ENCODE data around the gene AHCTF1. TPM values are rescaled to one million over a fixed set of nuclear protein-coding genes. Genes with fewer than 3 reads are reported as not detected.
"Not testable (repeated sequence)": the region's sequence is repeated elsewhere in the genome, so short reads cannot be mapped to it uniquely, and the experiment has no call there.

AHCTF1 gene
- polyA plus RNA-seq, 1 donor, result 21.4 TPM

DNA sequence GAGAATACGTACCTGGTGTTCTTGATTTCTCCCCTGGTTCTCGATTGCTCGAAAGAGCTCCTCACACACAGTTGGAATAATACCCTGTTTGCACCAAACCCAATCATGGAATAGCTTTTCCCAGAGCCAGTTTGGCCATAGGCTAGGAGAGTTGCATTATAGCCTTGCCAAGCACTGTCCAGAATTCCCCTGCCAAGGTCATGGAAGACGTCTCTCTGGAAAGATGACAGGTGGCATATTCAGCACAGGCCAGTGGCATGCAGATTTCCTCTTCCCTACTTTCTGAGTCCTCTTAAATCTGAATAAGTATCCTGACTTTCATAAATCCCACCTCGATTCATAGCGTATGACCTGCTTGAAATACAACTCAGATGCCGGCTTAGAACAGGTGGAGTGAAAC is 111.1 kb downstream of the AHCTF1 start:
- Histone ChIP-seq H3K9me3 (ENCODE audit: control insufficient read depth, low read depth, low read length) (no peaks in the 10 kb centered on the region), H3K36me3 (ENCODE audit: control insufficient read depth, insufficient read depth, low read length) (no peaks in the 10 kb centered on the region), H3K27ac (ENCODE audit: low read length) (no peak overlapping the region), H3K27me3 (ENCODE audit: control insufficient read depth, insufficient read depth, low read length) (peaks cover 3% of the 10 kb centered on the region), H3K4me1 (ENCODE audit: control insufficient read depth, insufficient read depth, low read length) (no peaks in the 10 kb centered on the region), H3K4me3 (ENCODE audit: low read length) (no peak overlapping the region)
- WGBS (ENCODE audit: insufficient coverage, low lambda C conversion rate), result no CpG with 5 or more reads among the region's 7 CpGs
- no peak for DNase-seq

- 67% methylated on average over 1 of the region's 9 CpGs for WGBS (ENCODE audit: insufficient coverage, low lambda C conversion rate)
- H3K4me3 ChIP-seq (ENCODE audit: low read length); H3K36me3 ChIP-seq (ENCODE audit: control insufficient read depth, insufficient read depth, low read length); H3K4me1 ChIP-seq (ENCODE audit: control insufficient read depth, insufficient read depth, low read length); H3K27ac ChIP-seq (ENCODE audit: low read length); H3K27me3 ChIP-seq (ENCODE audit: control insufficient read depth, insufficient read depth, low read length); H3K9me3 ChIP-seq (ENCODE audit: control insufficient read depth, low read depth, low read length): not testable (repeated sequence)
- DNase-seq, result peak in 1 of 2 donors; percentile 67
Observed at GRCh38 chr1:246817778-246818177, 114.0 kb downstream of the AHCTF1 start.

DNA sequence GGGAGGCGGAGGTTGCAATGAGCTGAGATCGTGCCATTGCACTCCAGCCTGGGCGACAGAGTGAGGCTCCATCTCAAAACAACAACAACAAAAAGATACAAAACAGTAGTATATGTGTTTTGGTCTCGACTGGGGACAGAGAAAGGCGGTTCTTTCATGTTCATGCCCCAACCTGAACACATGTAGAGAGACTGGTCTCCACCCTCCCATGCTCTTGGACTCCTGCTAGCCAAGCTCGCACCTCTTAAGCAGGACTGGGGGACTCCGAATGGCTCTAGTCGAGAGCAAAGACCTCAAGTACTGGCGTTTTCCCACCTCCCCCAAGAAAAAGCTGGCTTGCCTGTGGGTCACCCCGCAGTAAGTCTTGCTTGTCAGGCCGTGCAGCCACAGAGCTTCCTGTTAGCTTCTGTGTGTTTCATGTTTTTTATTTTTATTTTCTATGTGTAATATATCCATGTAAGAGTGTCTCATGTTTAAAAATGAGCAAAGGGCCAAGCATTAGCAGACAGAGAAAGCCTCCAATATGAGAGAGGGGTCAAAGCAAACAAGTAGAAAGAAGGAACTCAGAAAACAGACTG is 116.0 kb downstream of the AHCTF1 start:
- no peak for DNase-seq
- H3K27ac ChIP-seq (ENCODE audit: low read length), result no peak overlapping the region
- no peaks in the 10 kb centered on the region for H3K36me3 ChIP-seq (ENCODE audit: control insufficient read depth, insufficient read depth, low read length)
- H3K27me3 ChIP-seq (ENCODE audit: control insufficient read depth, insufficient read depth, low read length), result peaks cover 3% of the 10 kb centered on the region
- no peaks in the 10 kb centered on the region for H3K4me1 ChIP-seq (ENCODE audit: control insufficient read depth, insufficient read depth, low read length)
- no CpG with 5 or more reads among the region's 11 CpGs for WGBS (ENCODE audit: insufficient coverage, low lambda C conversion rate)
- H3K4me3 ChIP-seq (ENCODE audit: low read length), result no peak overlapping the region
- no peaks in the 10 kb centered on the region for H3K9me3 ChIP-seq (ENCODE audit: control insufficient read depth, low read depth, low read length)

- no peak for DNase-seq
- H3K36me3 ChIP-seq (ENCODE audit: control insufficient read depth, insufficient read depth, low read length), result no peaks in the 10 kb centered on the region
- WGBS (ENCODE audit: insufficient coverage, low lambda C conversion rate), result 95% methylated on average over 7 of the region's 13 CpGs
- H3K9me3 ChIP-seq (ENCODE audit: control insufficient read depth, low read depth, low read length), result no peaks in the 10 kb centered on the region
- H3K27ac ChIP-seq (ENCODE audit: low read length), result no peak overlapping the region
- no peaks in the 10 kb centered on the region for H3K27me3 ChIP-seq (ENCODE audit: control insufficient read depth, insufficient read depth, low read length)
- H3K4me3 ChIP-seq (ENCODE audit: low read length), result no peak overlapping the region
- H3K4me1 ChIP-seq (ENCODE audit: control insufficient read depth, insufficient read depth, low read length), result no peaks in the 10 kb centered on the region
Observed at GRCh38 chr1:246814890-246815289, 116.9 kb downstream of the AHCTF1 start.

- WGBS (ENCODE audit: insufficient coverage, low lambda C conversion rate), result no CpG with 5 or more reads among the region's 4 CpGs
- DNase-seq; H3K27ac ChIP-seq (ENCODE audit: low read length); H3K4me1 ChIP-seq (ENCODE audit: control insufficient read depth, insufficient read depth, low read length); H3K27me3 ChIP-seq (ENCODE audit: control insufficient read depth, insufficient read depth, low read length); H3K36me3 ChIP-seq (ENCODE audit: control insufficient read depth, insufficient read depth, low read length); H3K9me3 ChIP-seq (ENCODE audit: control insufficient read depth, low read depth, low read length); H3K4me3 ChIP-seq (ENCODE audit: low read length): not testable (repeated sequence)
Observed at GRCh38 chr1:246813325-246813724, 118.4 kb downstream of the AHCTF1 start.

GRCh38 chr1:246811985-246812384 is 119.8 kb downstream of the AHCTF1 start:
- no peaks in the 10 kb centered on the region for H3K36me3 ChIP-seq (ENCODE audit: control insufficient read depth, insufficient read depth, low read length)
- H3K4me3 ChIP-seq (ENCODE audit: low read length), result no peak overlapping the region
- no peak for DNase-seq
- WGBS (ENCODE audit: insufficient coverage, low lambda C conversion rate), result no CpG with 5 or more reads among the region's 3 CpGs
- H3K27ac ChIP-seq (ENCODE audit: low read length), result no peak overlapping the region
- H3K9me3 ChIP-seq (ENCODE audit: control insufficient read depth, low read depth, low read length), result no peaks in the 10 kb centered on the region
- no peaks in the 10 kb centered on the region for H3K27me3 ChIP-seq (ENCODE audit: control insufficient read depth, insufficient read depth, low read length)
- no peaks in the 10 kb centered on the region for H3K4me1 ChIP-seq (ENCODE audit: control insufficient read depth, insufficient read depth, low read length)

- no CpG with 5 or more reads among the region's 6 CpGs for WGBS (ENCODE audit: insufficient coverage, low lambda C conversion rate)
- Histone ChIP-seq H3K4me1 (ENCODE audit: control insufficient read depth, insufficient read depth, low read length) (no peaks in the 10 kb centered on the region), H3K4me3 (ENCODE audit: low read length) (no peak overlapping the region), H3K27ac (ENCODE audit: low read length) (no peak overlapping the region), H3K36me3 (ENCODE audit: control insufficient read depth, insufficient read depth, low read length) (no peaks in the 10 kb centered on the region), H3K9me3 (ENCODE audit: control insufficient read depth, low read depth, low read length) (no peaks in the 10 kb centered on the region), H3K27me3 (ENCODE audit: control insufficient read depth, insufficient read depth, low read length) (no peaks in the 10 kb centered on the region)
- DNase-seq, result no peak
Observed at GRCh38 chr1:246809473-246809872, 122.3 kb downstream of the AHCTF1 start.

DNA sequence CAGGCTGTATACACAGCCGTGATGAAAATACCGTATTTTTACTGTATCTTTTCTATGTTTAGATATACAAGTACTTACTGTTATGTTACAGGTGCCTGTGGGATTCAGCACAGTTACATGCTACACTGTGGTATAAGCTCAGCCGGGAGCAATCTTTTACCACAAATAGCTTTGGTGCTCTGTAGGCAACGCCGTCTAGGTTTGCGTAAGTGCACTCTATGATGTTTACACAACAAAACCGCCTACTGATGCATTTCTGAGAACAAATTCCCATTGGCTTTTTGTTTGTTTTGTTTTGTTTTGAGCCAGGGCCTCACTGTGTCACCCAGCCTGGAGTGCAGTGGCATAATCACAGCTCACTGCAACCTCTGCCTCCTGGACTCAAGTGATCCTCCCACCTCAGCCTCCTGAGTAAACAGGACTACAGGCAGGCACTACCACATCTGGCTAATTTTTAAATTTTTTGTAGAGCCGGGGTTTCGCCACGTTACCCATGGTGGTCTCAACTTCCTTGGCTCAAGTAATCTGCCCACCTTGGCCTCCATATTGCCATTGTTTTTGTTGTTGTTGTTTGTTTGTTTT is 126.5 kb downstream of the AHCTF1 start:
- Histone ChIP-seq H3K27me3 (ENCODE audit: control insufficient read depth, insufficient read depth, low read length) (no peaks in the 10 kb centered on the region), H3K27ac (ENCODE audit: low read length) (no peak overlapping the region), H3K4me3 (ENCODE audit: low read length) (no peak overlapping the region), H3K9me3 (ENCODE audit: control insufficient read depth, low read depth, low read length) (no peaks in the 10 kb centered on the region), H3K36me3 (ENCODE audit: control insufficient read depth, insufficient read depth, low read length) (no peaks in the 10 kb centered on the region), H3K4me1 (ENCODE audit: control insufficient read depth, insufficient read depth, low read length) (peaks cover 14% of the 10 kb centered on the region)
- no peak for DNase-seq
- WGBS (ENCODE audit: insufficient coverage, low lambda C conversion rate), result 100% methylated on average over 3 of the region's 10 CpGs

DNA sequence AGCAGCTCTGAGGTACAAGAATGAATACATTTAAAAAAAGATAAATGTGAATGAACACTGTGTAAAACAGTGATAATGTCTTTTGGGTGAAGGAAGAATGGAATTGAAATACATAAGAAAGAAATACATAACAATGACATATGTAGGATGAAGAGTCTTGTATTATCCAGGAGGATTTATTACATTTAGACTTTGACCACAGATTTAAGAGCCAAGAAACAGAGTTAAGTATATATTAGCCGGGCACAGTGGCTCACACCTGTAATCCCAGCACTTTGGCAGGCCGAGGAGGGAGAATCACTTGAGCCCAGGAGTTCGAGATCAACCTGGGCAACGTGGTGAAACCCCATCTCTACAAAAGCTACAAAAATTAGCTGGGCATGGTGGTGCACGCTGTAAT is 127.9 kb downstream of the AHCTF1 start:
- DNase-seq, result peak in 1 of 2 donors; percentile 54
- H3K4me3 ChIP-seq (ENCODE audit: low read length), result no peak overlapping the region
- no CpG with 5 or more reads among the region's 5 CpGs for WGBS (ENCODE audit: insufficient coverage, low lambda C conversion rate)
- no peaks in the 10 kb centered on the region for H3K9me3 ChIP-seq (ENCODE audit: control insufficient read depth, low read depth, low read length)
- H3K27ac ChIP-seq (ENCODE audit: low read length), result no peak overlapping the region
- peaks cover 14% of the 10 kb centered on the region for H3K4me1 ChIP-seq (ENCODE audit: control insufficient read depth, insufficient read depth, low read length)
- no peaks in the 10 kb centered on the region for H3K36me3 ChIP-seq (ENCODE audit: control insufficient read depth, insufficient read depth, low read length)
- H3K27me3 ChIP-seq (ENCODE audit: control insufficient read depth, insufficient read depth, low read length), result no peaks in the 10 kb centered on the region

GRCh38 chr1:246803373-246803772 is 128.4 kb downstream of the AHCTF1 start:
- no peak overlapping the region for H3K27ac ChIP-seq (ENCODE audit: low read length)
- no peaks in the 10 kb centered on the region for H3K36me3 ChIP-seq (ENCODE audit: control insufficient read depth, insufficient read depth, low read length)
- H3K9me3 ChIP-seq (ENCODE audit: control insufficient read depth, low read depth, low read length), result no peaks in the 10 kb centered on the region
- no peaks in the 10 kb centered on the region for H3K27me3 ChIP-seq (ENCODE audit: control insufficient read depth, insufficient read depth, low read length)
- H3K4me1 ChIP-seq (ENCODE audit: control insufficient read depth, insufficient read depth, low read length), result peaks cover 14% of the 10 kb centered on the region
- WGBS (ENCODE audit: insufficient coverage, low lambda C conversion rate), result no CpG with 5 or more reads among the region's 6 CpGs
- no peak for DNase-seq
- H3K4me3 ChIP-seq (ENCODE audit: low read length), result no peak overlapping the region

Measured in large intestine (tissue), 3 donors.